GM21619 (cell line): ENCODE results near the gene VWA7.

ENCODE experiments used
- ATAC-seq: cut with Tn5 transposase; IDR thresholded peaks from one replicate; pipeline ENCODE4 v1.9.1; 2021; ENCODE audit not compliant: unreplicated experiment

Gene VWA7

DNA sequence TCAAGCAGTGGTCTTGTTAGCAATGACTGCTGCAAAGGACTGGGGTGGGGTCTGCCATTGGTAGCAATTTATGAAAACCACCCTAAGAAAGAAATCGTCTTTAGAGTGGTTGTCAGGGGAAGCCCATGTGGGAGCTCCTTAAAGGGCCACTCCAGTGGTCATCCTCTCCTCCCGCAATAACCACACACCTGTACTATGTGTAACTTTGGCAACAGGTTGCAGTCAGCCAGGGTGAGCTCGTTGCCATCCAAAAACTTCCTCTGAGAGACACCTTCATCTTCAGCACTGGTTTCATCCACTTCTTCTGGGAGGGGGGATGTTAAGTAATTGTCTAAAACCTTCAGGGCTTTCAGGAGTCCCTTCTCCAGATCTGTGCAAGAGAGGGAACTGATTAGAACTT lies 45.1 kb downstream of the VWA7 start:
- no peak for ATAC-seq

DNA sequence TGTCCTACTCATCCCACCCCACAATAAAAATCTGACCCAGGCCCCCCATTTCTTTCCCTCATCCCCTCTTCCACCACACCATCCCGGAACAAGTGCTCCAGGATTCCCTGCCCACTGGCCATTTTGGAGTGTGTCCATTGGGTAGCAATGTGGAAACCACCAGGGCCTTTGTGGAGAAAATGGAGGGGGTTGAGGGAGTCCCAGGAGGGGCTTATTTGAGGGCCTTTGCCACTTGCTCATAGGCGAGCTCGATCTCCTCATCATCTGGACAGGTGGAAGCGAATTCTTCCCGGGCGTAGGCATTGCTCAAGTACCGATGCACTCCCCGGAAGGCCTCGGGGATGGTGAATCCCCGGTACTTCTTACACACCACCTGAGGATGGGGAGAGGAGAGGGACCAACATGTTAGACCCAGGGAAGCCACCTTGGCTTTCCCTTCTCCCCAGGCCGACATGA lies 46.5 kb downstream of the VWA7 start:
- no peak for ATAC-seq

DNA sequence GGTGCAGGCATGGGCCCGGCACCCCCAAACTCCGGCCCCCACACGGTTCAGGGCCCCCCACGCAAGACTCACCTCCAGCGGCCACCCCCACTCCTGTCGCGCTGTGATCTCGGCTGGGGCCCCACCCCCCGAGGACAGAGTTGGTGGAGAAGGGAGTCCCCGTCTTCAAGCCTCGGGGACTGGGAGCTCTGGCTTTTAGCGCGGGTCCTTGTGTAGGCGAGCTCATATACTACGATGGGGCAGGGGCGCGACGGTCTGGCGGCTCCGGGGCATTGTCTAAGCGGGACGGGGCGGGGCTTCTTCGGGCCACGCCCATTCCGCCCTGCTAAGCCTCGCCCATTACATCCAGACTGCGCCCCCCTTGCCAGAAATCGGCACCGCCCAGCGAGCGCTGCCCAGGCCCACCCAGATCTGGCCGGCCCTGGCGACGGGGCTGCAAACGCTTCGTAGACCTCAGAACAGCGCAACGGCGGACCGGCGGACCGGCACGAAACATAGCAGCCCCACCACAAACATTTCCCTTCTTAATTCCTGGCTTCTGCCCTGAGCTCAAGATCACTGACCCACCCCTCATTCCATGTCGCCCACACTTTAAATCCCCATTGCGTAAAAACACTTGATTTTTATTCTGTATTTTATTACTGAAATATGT lies 47.0 kb downstream of the VWA7 start:
- ATAC-seq = peak; percentile 30

DNA sequence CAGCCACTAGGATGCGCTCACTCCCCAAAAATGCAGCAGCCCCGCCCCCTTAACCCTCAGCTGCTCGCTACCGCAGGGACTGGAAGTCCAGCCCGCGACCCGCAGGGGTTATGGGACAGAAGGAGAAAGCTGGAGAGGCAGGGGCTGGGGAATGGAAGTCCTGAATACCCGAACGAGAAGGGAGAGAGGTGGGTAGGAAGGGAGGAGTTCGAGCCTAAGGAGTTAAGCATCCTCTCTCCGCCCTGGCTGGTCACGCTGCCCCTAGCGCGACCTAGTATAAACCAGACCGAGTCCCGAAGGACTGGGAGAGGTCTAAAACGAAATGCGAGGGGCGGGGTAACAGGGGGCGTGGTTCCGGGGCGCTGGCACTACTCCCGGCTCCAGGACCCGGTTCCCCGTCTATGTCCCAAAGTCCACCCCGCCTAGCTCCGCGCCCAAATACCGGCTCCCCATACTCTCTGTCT lies 47.6 kb downstream of the VWA7 start:
- peak; percentile 43 for ATAC-seq

DNA sequence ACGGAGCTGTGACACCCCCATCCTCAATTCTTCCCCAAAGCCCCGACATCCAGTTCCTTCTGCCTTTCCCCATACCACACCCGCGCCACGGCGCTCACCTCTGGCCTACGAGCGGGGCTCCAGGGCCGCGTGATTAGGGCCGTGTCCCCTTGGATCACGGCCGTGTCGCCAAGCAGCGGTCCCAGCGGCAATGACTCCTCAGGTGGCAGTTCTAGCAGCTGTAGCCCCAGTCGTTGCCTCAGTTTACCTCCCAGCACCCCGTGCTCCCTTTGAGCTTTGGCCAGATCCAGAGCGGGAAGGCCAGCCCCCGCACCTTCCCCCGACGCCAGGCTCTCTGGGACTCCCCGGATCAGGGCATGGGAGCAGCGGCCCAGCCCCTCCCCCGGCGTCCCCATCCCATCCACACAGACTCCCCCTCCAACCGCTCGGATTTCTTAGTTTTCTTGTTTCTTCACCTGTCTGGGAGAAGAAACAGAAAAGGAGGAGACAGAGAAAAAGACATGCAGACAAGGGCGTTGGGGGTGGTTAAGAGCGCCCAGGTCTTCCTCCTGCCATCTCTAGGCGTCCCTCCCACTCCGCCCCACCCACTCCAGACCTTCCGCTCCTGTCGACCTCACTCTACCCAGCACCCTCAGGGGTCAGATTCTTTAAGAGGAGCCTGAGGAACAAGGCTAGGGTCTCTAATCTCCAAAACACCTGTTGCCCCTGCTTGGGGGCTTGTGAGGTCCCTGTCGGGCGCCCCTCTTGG lies 48.2 kb downstream of the VWA7 start, which contains the start of gene DDAH2:
Gene DDAH2 (minus strand): TSS at position 533 of the 748 bp plus-strand sequence. CDS start 138 bp downstream, at position 395.
- ATAC-seq = no peak

DNA sequence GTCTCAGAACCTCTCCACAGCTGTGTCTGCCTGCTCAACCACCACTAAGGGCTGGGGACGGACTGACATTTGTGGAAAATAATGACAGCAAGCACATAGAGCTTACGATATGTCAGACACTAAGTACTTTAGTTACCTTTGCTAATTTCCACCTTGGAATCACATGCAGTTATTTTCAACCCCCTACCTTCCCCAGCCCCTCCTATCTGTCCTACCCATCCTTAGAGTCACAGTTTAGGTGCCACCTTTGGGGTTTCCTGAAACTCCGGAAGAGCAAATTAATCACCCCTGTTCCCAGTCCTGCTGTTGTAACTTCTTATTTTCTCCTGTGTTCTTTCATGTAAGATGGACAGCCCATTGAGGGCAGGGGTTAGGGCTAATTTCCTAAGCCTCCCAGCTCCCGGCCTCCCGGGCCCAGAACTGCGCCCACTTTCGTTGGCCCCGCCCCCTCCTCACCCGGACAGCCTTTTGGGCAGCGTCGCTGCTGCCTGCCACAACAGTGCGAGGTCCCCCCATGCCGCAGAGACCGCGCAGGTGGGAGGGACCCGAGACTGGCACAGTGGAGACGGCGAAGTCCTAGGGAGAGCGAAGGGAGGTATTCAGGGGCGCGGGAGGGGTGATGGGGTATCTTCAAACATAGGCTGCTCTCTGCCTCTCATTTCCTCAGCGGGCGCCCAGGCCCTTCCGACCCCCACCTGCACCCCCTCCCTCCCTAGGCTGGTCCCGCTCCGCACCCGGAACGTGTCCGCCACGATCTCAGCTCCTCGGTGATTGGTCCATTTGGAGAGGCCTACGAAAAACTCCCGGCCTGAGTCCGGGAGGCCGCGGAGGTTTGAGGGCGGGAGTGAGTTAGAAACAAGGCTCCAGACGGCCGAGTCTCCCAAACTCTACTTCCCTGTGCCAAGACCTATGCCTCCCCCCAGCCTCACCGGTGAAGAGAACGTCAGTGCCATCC lies 49.1 kb downstream of the VWA7 start:
- no peak for ATAC-seq

DNA sequence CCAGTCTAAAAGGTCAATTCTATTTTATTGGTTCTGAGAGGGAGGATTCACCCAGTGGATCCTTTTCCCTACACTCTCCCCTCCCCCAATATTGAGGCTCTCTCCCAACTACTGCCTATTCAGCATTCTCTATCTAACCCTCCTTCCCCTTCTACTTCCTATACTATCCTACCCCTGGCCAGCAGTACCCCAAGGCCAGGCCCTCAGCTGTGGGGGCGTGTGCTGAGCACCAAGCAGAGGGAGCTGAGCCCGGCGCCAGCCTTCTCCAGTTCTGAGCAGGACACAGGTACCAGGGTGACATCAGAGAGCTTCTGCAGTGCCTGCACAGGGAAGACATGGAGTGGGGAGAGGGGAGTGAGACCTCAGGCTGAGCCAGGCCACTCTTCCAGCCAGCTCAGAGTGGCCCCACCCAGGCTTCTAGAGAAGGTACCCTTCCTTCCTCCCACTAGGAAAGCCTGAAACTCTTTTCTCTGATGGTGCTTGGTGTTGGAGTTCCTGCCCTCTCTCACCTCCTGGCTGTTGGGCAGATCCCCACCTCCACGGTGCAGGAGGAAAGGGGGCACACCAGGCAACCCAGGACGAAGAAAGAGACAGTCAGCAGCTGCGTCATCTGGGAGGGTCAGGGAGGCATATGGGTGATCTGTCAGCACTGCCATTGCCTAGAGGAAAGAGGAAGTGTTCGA lies 50.0 kb downstream of the VWA7 start:
- no peak for ATAC-seq

DNA sequence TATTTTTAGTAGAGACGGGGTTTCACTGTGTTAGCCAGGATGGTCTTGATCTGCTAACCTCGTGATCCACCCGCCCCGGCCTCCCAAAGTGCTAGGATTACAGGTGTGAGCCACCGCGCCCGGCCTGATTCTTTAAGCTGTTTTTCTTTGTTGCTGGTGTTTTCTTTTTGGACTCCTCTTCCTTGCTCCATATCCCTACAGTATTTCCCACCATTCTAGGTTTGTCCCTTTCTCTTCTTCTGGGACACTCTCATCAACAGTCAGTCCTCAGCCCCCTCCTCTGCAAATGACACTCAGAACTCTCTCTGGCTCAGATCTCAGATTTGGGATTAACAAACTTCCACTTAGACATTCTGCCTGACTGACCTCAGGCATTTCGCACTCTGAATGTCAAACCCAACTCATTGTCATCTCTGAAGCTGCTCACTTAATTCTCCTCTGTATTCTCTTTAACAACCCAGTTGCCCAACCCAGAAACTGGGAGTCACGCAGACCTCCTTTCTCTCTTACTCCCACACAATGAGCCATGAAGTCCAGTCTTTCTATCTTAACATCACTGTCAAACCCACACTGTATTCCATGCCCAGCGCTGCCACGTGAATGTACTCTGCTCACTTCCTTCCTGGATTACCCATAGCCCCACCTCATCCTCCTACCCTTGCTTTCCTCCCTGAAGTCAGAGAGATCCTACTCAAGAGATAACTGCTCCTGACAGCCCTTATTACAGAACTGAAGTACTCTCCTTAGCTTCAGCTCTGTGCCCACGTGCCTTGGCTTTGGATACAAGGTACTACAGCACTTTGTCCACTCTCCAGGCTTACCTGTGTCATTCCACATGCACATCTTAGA lies 51.4 kb downstream of the VWA7 start:
- no peak for ATAC-seq

DNA sequence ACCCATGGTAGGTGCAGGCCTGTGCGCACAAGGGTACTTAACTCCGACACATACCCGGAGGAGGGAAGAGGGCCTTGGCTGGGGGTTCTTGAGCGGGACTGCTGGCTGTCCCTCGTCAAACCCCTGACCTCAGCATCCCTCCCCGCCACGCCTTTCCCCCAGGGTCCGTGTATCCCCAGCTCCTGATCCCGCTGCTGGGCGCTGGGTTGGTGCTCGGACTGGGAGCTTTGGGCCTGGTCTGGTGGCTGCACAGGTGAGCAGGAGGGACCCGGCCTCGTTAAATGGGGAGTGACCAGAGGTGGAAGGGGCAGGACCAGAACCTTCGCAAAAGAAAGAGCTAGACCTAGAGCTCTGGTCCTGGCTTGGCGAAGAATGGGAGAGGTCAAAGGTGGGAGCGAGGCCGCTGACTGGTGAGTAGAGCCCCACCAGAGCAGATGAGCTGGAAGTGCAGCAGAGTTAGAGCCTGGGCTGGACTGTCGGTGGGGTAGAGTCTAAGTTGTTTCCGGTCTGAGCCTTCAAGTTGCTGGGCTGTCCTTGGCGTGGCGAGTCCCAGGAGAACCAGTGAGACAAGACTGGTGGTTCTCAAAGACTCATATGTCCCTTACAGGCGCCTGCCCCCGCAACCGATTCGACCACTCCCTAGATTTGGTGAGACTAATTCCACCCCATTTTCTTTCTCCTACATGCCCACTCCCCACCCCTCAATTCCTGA lies 53.0 kb downstream of the VWA7 start:
- no peak for ATAC-seq

DNA sequence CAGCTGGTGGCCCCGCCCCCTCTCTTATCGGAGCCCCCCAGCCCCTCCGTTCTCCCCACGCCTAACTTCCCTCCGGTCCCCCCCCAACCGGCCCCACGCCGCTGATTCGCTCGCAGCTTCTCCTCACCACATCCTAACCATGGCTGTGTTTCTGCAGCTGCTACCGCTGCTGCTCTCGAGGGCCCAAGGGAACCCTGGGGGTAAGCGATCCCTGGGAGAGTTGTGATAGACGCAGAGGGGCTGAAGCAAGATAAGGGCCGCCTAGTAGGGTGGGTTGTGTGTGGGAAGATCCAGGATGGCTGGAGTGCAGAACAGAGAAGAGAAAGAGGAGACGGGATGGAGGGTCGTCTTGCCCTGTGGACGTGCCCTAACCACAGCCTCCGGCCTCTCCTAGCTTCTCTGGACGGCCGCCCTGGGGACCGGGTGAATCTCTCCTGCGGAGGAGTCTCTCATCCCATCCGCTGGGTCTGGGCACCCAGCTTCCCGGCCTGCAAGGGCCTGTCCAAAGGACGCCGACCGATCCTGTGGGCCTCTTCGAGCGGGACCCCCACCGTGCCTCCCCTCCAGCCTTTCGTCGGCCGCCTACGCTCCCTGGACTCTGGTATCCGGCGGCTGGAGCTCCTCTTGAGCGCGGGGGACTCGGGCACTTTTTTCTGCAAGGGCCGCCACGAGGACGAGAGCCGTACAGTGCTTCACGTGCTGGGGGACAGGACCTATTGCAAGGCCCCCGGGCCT lies 53.7 kb downstream of the VWA7 start, which contains the start of gene MPIG6B:
Gene MPIG6B (plus strand): TSS at position 129 of the 735 bp plus-strand sequence. CDS start 11 bp downstream, at position 140.
- no peak for ATAC-seq

DNA sequence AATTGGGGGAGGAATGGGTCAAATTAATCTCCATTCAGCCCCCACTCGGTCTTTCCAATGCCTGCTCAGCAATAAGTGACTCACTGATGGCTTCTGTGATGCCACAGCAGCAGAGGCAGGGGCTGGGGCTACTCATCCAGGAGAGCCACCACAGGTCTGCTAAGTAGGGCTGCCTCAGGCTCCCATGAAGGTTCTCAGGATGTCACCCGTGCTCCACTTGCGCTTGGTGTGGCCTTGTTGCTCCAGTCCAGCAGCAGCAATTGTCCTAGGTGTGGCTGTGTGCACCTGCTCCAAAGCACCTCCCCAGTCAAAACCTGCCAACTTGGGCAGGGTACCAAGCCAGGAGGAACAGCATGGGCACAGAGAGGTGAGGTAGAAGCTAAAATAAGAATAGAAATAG lies 55.0 kb downstream of the VWA7 start:
- ATAC-seq = no peak

DNA sequence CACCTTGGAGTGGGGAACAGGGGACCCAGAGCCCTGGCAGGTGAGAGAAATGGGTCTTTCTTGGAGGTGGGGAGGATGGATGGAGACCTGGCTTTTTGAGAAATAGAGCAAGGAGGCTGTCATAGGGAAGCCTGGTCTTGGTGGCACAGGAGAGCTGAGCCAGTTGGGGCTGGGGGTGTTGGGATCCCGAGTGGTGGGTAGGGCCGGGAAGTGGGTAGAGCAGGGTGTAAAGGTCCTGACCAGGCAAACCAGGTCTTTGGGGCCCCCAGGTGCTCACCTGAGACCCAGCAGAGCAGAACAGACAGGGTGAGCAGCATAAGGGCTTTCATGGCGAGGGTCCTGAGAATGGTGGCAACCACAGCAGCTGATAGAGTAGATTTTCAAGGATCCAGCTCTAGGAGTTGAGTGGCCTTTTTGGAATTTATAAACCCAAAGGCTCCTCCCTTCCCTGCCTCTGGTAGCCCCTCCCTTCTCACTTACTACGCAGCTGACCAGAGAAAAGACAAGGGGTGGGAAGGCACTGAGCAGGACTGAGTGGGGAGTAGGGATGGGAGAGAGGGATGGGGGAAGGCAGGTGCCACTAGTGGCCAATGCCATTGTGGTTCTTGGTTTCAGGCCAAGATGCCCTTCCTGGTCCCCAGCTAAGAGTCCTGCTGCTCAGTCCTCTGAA lies 55.6 kb downstream of the VWA7 start, which contains the start of gene LY6G6C:
Gene LY6G6C (minus strand): TSS at position 396 of the 670 bp plus-strand sequence. CDS start 67 bp downstream, at position 329.
- no peak for ATAC-seq

DNA sequence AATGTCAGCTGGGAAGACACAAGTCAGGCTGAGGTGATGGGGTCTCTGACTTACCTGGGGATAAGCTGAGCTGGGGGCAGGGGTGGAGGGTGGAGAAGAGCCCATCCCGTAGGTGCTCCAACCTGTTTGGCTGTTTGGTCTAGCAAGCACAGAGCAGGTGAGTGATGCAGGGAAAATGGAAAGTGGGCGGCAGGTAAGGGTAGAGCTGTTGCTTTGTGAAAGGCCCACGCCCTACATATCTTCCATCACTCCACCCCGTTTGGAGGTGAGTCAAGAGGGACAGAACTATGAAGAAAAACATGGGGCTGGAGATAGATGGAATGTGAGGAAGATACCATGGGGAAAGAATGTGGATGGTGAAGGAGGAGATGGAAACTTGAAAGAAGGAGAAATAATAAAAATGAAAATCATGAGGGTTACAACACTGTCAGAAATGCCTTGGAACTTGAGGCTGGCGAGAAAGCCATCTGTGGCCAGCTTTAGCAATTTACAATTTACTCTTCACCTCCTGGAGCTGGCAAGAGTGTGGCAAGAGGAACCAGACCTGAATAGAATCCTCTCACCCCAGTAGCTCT lies 56.8 kb downstream of the VWA7 start:
- no peak for ATAC-seq

DNA sequence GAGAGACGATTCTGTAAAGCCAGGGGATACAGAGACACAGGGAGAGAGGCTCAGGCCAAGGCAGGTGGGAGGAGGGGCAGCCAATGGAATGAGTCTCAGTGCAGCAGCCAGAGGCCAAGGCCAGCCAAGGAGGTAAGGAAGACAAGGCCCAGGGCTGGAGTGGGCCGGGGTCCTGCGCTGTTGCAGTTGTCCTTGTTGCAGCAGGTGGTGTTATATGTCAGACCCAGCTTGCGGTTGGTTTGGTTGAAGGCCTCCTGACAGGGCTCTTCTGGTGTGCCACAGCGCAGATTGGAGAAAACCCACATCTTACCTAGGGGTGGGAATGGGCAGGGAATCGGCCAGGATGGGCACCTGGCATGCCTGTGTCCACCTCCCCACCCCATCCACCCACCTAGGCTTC lies 58.1 kb downstream of the VWA7 start:
- no peak for ATAC-seq

DNA sequence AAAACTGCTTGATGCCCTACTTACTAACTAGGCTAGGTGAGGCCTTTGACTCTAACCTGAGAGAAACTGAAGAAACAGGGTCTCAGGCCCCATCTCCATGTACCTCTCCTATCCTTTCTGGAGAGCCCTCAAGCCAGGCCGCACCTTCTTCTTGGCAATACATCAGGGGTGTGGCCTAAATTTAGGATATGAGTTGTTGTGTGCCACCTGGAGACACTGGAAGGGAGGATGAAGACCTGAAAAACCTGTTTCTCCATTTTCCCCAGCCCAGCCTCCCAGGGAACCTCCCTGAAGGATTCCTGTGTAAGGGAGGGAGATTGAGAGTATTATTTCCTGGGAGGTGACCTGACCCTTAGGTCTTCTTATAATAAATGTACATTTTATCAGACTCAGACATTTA lies 58.9 kb downstream of the VWA7 start:
- ATAC-seq = no peak

DNA sequence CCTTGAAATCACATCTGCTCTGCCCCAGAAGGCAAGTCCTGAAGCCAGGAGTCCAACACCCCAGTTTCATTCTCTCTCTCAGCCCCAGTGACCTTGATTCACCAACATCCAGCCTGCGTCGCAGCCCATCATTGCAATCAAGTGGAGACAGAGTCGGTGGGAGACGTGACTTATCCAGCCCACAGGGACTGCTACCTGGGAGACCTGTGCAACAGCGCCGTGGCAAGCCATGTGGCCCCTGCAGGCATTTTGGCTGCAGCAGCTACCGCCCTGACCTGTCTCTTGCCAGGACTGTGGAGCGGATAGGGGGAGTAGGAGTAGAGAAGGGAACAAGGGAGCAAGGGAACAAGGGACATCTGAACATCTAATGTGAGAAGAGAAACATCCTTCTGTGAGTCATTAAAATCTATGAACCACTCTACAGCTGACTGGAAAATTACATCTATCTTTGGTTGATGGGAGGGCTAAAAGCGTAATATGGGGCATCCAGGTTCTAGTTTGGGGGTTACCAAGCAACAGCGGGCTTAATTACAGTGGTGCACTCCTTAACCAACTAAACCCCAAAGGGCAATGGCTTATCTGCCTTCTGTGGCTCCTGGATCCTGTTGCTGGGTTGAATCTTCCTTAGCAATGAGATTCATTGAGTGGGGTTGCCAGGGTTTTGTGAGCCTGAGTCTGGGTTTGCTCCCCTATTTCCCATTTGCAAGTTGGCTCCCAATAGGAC lies 59.5 kb downstream of the VWA7 start:
- ATAC-seq = no peak
